Endodermal cell (in vitro differentiated cells): Measurements from ENCODE around the gene GATA2. TPM values are rescaled to one million over a fixed set of nuclear protein-coding genes. Genes with fewer than 3 reads are reported as not detected.

ENCODE experiments used
- DNase-seq: peaks from one replicate; pipeline ENCODE4 v3.0.0-alpha.2; 2017
- H3K27ac ChIP-seq: 2 replicates; pipeline ENCODE4 v1.5.1; 2013; ENCODE audit warnings: mild to moderate bottlenecking, low read depth, low read length, moderate library complexity
- H3K27me3 ChIP-seq: 2 replicates; pipeline ENCODE4 v1.6.1; 2013; ENCODE audit warnings: mild to moderate bottlenecking, low read length, moderate library complexity; ENCODE audit not compliant: insufficient read depth, control insufficient read depth, poor library complexity, severe bottlenecking
- H3K36me3 ChIP-seq: 2 replicates; pipeline ENCODE4 v1.7.0; 2013; ENCODE audit warnings: mild to moderate bottlenecking, low read length, moderate library complexity; ENCODE audit not compliant: control insufficient read depth, insufficient read depth
- H3K4me1 ChIP-seq: one replicate; pipeline ENCODE4 v1.7.0; 2013; ENCODE audit warnings: low read length; ENCODE audit not compliant: control insufficient read depth, insufficient read depth
- H3K4me3 ChIP-seq: 2 replicates; pipeline ENCODE4 v1.5.1; 2013; ENCODE audit warnings: mild to moderate bottlenecking, low read length, moderate library complexity
- H3K9ac ChIP-seq: 2 replicates; pipeline ENCODE4 v1.6.1; 2013; ENCODE audit warnings: mild to moderate bottlenecking, low read length, moderate library complexity; ENCODE audit not compliant: poor library complexity, severe bottlenecking; ENCODE audit errors: extremely low read depth
- H3K9me3 ChIP-seq: 2 replicates; pipeline ENCODE4 v1.6.1; 2013; ENCODE audit warnings: mild to moderate bottlenecking, low read length, moderate library complexity; ENCODE audit not compliant: control insufficient read depth
- H3K27ac Mint-ChIP-seq: 2 replicates; pipeline ENCODE4 v1.8.0; 2020; ENCODE audit warnings: mixed read lengths
- H3K27me3 Mint-ChIP-seq: 2 replicates; pipeline ENCODE4 v1.8.0; 2021; ENCODE audit warnings: mild to moderate bottlenecking, mixed read lengths; ENCODE audit not compliant: insufficient read depth
- H3K36me3 Mint-ChIP-seq: 2 replicates; pipeline ENCODE4 v1.8.0; 2020; ENCODE audit warnings: low read depth, mixed read lengths
- H3K4me1 Mint-ChIP-seq: 2 replicates; pipeline ENCODE4 v1.8.0; 2020; ENCODE audit warnings: mixed read lengths
- H3K4me3 Mint-ChIP-seq: 2 replicates; pipeline ENCODE4 v1.8.0; 2020; ENCODE audit warnings: mild to moderate bottlenecking, moderate library complexity, mixed read lengths
- H3K9me3 Mint-ChIP-seq: 2 replicates; pipeline ENCODE4 v1.8.0; 2020; ENCODE audit warnings: mild to moderate bottlenecking, mixed read lengths
- WGBS, 2 experiments: methylation state at CpG; one replicate each; pipeline versions ENCODE4 v1.1.5 to v1.1.7; 2013; ENCODE audit warnings: missing lambda C conversion rate in 2 of 2, mixed read lengths in 1 of 2; ENCODE audit not compliant: insufficient coverage in 1 of 2, insufficient read length in 1 of 2; 5-methylcytosine and 5-hydroxymethylcytosine counted together
- total RNA-seq, 2 donors: library from RNA; stranded (reverse); fragmentation: NEBNext Ultra II Directional in 1 of 2; extraction: Animal tissue kit (Norgen Biotek cat#: 25700) in 1 of 2; gene quantifications; 2 replicates in 1 of 2; 3 replicates in 1 of 2; pipeline ENCODE4 v1.2.1, GENCODE V29; 2021
- TF ChIP-seq, protein P1 (sequence below): fragments of 200-600 bp; sonication (generic); conservative IDR thresholded peaks from 2 replicates; pipeline ENCODE4 v1.5.0; 2021; ENCODE audit warnings: antibody characterized with exemption, mild to moderate bottlenecking

Gene GATA2
- total RNA-seq, 2 donors from 2014 or later: 1.2 to 1.6 TPM

DNA sequence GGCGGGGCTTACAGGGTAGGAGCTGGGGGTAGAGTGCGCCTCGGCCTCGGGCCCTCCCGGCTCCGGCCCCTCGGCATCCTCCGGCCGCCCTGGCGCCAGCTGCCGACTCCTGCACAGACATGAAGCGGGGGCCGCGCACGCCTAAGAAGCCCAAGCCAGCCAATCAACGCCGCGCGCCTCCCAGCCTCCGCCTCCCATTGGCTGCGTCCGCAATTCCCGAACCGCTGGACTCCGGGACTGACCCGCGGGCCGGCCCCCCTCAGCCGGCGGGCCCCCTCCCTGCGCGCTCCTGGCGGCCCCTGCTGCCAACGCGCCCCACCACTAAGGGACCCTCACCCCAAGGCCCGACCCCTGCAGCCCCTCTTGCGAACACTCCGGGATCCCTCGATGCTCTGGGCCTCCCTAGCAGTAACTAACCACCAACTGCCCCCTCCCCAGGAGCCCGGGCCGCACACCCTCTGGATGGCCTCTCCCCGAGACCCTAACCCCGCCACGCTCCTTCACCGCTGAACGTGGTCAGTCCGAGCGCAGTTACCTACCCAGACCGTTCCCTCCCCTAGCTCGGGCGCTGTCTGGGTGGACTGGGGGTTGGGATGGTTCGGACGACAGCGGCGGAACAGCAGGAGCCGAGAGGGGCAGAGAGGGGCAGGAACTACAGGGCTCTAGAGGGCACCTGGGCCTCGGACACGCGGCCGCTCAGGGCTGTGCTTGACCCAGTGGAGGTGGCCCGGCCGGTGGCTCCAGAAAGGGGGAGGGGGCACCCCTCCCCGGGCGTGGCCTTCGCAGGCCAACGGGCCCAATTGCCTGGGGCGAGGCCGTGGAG, 5.0 kb downstream of the GATA2 start:
- H3K36me3 ChIP-seq: no peaks in the 10 kb centered on the region
- H3K4me1 ChIP-seq: peaks cover 13% of the 10 kb centered on the region
- 0 to 1% methylated on average over 25 to 68 of the region's 68 CpGs for WGBS, 2 experiments
- H3K4me3 ChIP-seq: no peak overlapping the region
- Mint-ChIP-seq H3K4me3 (peak overlapping the region; percentile 62), H3K4me1 (peaks cover 32% of the 10 kb centered on the region), H3K27me3 (peaks cover 95% of the 10 kb centered on the region), H3K36me3 (no peaks in the 10 kb centered on the region), H3K9me3 (no peaks in the 10 kb centered on the region), H3K27ac (no peak overlapping the region)
- TF ChIP-seq, protein P1, sequence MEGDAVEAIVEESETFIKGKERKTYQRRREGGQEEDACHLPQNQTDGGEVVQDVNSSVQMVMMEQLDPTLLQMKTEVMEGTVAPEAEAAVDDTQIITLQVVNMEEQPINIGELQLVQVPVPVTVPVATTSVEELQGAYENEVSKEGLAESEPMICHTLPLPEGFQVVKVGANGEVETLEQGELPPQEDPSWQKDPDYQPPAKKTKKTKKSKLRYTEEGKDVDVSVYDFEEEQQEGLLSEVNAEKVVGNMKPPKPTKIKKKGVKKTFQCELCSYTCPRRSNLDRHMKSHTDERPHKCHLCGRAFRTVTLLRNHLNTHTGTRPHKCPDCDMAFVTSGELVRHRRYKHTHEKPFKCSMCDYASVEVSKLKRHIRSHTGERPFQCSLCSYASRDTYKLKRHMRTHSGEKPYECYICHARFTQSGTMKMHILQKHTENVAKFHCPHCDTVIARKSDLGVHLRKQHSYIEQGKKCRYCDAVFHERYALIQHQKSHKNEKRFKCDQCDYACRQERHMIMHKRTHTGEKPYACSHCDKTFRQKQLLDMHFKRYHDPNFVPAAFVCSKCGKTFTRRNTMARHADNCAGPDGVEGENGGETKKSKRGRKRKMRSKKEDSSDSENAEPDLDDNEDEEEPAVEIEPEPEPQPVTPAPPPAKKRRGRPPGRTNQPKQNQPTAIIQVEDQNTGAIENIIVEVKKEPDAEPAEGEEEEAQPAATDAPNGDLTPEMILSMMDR: no peak
- H3K27ac ChIP-seq: no peak overlapping the region
- no peak overlapping the region for H3K9ac ChIP-seq
- peak; percentile 96 for DNase-seq
- H3K9me3 ChIP-seq: no peaks in the 10 kb centered on the region
- peaks cover 100% of the 10 kb centered on the region for H3K27me3 ChIP-seq

GRCh38 chr3:128487538-128487812, 5.5 kb downstream of the GATA2 start:
- Histone ChIP-seq H3K4me3 (peak overlapping the region; percentile 23), H3K4me1 (peaks cover 13% of the 10 kb centered on the region), H3K27me3 (peaks cover 100% of the 10 kb centered on the region), H3K27ac (no peak overlapping the region), H3K9me3 (no peaks in the 10 kb centered on the region), H3K9ac (no peak overlapping the region), H3K36me3 (no peaks in the 10 kb centered on the region)
- Mint-ChIP-seq H3K9me3 (no peaks in the 10 kb centered on the region), H3K27ac (no peak overlapping the region), H3K36me3 (no peaks in the 10 kb centered on the region), H3K4me1 (peaks cover 36% of the 10 kb centered on the region), H3K4me3 (peak overlapping the region; percentile 51), H3K27me3 (peaks cover 95% of the 10 kb centered on the region)
- WGBS, 2 experiments: 2 to 4% methylated on average over 5 to 18 of the region's 18 CpGs
- TF ChIP-seq, protein P1: no peak
- DNase-seq: no peak

GRCh38 chr3:128486681-128487537, 6.1 kb downstream of the GATA2 start:
- no peaks in the 10 kb centered on the region for H3K9me3 ChIP-seq
- H3K4me1 Mint-ChIP-seq: peaks cover 39% of the 10 kb centered on the region
- peaks cover 95% of the 10 kb centered on the region for H3K27me3 Mint-ChIP-seq
- peaks cover 13% of the 10 kb centered on the region for H3K4me1 ChIP-seq
- 2 to 5% methylated on average over 28 to 75 of the region's 75 CpGs for WGBS, 2 experiments
- H3K27ac Mint-ChIP-seq: no peak overlapping the region
- peak overlapping the region; percentile 51 for H3K4me3 Mint-ChIP-seq
- H3K27me3 ChIP-seq: peaks cover 100% of the 10 kb centered on the region
- no peaks in the 10 kb centered on the region for H3K9me3 Mint-ChIP-seq
- peak overlapping the region; percentile 23 for H3K4me3 ChIP-seq
- TF ChIP-seq, protein P1: no peak
- no peaks in the 10 kb centered on the region for H3K36me3 Mint-ChIP-seq
- DNase-seq: peak; percentile 83
- H3K27ac ChIP-seq: no peak overlapping the region
- H3K36me3 ChIP-seq: no peaks in the 10 kb centered on the region
- H3K9ac ChIP-seq: no peak overlapping the region
